ENCODE results near the gene EMC7.

DNA sequence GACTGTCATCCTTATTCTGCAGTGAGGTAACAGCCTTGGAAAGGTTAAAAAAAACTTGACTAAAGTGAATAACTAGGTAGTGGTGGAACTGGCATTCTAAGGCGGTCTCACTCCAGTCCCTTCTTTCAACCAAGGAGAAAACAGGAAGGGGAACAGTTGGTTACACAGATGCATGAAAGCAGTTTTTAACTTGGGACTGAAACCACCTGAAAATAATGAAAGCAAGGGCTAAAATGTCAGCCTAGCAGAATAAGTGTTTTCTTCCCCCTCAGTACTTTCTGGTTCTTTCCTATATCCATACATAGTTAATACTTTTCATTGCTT lies 61.9 kb downstream of the EMC7 start:
- TF ChIP-seq, protein P1, sequence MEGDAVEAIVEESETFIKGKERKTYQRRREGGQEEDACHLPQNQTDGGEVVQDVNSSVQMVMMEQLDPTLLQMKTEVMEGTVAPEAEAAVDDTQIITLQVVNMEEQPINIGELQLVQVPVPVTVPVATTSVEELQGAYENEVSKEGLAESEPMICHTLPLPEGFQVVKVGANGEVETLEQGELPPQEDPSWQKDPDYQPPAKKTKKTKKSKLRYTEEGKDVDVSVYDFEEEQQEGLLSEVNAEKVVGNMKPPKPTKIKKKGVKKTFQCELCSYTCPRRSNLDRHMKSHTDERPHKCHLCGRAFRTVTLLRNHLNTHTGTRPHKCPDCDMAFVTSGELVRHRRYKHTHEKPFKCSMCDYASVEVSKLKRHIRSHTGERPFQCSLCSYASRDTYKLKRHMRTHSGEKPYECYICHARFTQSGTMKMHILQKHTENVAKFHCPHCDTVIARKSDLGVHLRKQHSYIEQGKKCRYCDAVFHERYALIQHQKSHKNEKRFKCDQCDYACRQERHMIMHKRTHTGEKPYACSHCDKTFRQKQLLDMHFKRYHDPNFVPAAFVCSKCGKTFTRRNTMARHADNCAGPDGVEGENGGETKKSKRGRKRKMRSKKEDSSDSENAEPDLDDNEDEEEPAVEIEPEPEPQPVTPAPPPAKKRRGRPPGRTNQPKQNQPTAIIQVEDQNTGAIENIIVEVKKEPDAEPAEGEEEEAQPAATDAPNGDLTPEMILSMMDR (IDR thresholded peaks at IDR 0.05; ENCODE audit: insufficient read depth, low read length): no peak
- no peak for TF ChIP-seq POLR2AphosphoS5 (IDR thresholded peaks at IDR 0.05; ENCODE audit: low read depth)
